Measurements from ENCODE around the gene FBXW11.

FBXW11 gene

DNA sequence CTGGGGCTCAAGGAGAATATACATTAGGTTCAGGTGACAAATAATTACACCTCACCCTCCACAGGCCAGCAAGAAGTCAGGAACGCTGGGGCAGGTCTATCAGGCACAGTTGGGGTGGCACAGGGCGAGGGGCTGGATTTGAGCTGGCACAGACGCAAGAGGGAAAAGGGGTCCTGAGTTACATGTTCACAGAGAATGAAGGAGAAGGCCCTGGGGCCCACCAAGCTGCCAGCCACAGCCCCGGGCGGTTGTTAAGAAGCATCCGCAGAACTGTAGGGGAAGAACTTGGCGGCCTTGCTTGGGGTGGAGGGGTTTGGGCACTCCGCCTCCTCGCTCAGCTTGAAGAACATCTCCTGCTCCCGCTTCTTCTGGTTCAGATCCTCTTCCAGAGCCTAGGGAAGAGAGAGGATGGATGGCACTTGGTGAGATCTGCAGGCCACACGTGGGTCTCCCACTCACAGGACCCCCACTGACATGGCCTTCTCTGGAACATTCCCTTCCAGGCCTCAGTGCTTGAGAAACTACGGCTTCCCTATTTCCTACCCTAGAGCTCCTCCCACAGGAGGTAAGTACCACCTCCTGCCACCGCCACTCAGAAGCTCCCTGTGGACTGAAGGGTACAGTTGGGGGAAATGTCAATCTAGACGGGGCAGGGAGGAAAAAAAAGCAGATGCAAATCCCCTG lies 38.3 kb upstream of the FBXW11 start:
- TF ChIP-seq, protein P1, sequence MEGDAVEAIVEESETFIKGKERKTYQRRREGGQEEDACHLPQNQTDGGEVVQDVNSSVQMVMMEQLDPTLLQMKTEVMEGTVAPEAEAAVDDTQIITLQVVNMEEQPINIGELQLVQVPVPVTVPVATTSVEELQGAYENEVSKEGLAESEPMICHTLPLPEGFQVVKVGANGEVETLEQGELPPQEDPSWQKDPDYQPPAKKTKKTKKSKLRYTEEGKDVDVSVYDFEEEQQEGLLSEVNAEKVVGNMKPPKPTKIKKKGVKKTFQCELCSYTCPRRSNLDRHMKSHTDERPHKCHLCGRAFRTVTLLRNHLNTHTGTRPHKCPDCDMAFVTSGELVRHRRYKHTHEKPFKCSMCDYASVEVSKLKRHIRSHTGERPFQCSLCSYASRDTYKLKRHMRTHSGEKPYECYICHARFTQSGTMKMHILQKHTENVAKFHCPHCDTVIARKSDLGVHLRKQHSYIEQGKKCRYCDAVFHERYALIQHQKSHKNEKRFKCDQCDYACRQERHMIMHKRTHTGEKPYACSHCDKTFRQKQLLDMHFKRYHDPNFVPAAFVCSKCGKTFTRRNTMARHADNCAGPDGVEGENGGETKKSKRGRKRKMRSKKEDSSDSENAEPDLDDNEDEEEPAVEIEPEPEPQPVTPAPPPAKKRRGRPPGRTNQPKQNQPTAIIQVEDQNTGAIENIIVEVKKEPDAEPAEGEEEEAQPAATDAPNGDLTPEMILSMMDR (IDR thresholded peaks at IDR 0.05; ENCODE audit: low read depth, low read length, missing control alignments), result no peak
- no peak for DNase-seq (ENCODE audit: low read depth)
- in situ Hi-C loops (cut with HindIII; ENCODE audit: low sequenced_read_pairs), result no loop called here
- no peak overlapping the region for H3K4me3 ChIP-seq (ENCODE audit: low read depth, low read length)

DNA sequence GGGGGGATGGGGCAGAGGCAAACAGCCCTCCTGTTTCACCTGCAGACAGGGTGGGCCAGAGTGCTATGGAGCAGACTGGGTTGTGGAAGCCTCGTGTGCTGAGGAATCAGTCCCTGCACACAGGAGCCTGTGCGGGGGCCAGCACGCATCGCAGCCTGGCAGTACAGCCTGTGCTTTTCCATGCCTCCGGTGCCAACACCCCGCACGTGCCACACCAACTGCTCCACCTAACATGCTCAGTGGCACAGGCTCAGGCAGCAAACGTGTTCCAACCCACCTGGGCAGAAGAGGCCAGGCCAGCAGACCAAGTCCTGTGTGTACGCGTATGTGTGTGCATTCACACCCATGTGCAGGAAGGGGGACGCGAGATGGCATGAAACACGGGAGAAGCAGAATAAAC lies 37.4 kb upstream of the FBXW11 start:
- TF ChIP-seq, protein P1 (IDR thresholded peaks at IDR 0.05; ENCODE audit: low read depth, low read length, missing control alignments), result no peak
- in situ Hi-C loops (cut with HindIII; ENCODE audit: low sequenced_read_pairs), result no loop called here
- H3K4me3 ChIP-seq (ENCODE audit: low read depth, low read length), result no peak overlapping the region
- no peak for DNase-seq (ENCODE audit: low read depth)

DNA sequence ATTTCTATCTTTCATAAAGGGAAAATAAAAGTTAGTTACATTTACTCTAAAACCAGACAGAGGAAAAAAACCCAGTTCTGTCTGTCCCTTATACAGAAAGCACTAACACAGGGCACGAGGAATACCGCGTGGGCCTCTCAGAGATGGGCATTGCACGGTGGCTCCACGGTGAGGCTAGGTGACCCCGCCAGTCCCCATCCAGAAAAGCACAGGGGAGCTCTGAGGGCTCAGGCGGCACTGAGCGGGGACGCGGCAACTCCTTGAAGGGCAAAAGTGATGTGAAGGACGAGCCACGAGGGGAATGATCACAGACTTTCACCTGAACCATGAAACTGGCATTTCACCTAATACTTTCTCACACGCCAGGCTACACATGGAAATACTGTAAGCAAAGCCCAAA lies 35.7 kb upstream of the FBXW11 start:
- no peak for DNase-seq (ENCODE audit: low read depth)
- TF ChIP-seq, protein P1 (IDR thresholded peaks at IDR 0.05; ENCODE audit: low read depth, low read length, missing control alignments), result no peak
- H3K4me3 ChIP-seq (ENCODE audit: low read depth, low read length), result no peak overlapping the region
- in situ Hi-C loops (cut with HindIII; ENCODE audit: low sequenced_read_pairs), result no loop called here

DNA sequence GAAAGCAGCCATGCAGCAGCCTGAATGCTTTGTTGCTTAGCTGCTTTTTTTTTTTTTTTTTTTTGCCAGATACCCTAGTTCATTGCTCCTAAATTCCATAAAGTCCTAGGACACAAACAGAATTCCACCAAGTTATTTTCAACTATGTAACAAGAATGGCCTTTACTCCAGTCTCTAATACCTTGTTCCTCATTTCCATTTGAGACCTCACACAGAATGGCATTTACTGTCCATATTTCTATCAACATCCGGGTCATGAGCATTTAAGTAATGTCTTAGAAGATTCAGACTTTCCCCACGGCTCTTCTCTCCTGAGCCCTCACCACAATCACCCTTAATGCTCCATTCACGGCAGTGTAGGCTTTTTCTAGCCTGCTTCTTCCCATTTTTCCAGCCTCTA lies 31.7 kb upstream of the FBXW11 start:
- in situ Hi-C loops (cut with HindIII; ENCODE audit: low sequenced_read_pairs), result loop anchor here (5.0 kb wide), 1 partner anchor 101 kb away; no protein-coding TSS in a partner anchor

DNA sequence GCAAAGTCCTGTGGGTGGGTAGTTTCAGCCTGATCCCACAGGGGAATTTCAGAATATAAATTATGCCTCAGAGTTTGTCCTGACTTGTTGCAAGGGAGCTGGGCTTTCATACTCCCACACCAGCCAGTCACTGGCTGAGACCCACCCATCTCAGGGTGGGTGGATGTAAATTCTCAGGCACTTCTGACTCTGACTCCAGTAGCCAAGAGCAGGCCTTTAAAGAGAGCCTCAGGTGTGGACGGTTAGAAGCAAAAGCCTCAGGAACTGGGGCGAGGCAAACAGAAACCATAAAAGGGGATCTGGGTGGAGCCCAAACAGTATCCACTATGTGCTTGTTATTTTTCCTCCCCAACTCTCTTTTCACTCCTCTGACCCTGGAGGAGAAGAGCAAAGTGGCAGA lies 28.6 kb upstream of the FBXW11 start:
- DNase-seq (ENCODE audit: low read depth), result no peak
- no peak overlapping the region for H3K4me3 ChIP-seq (ENCODE audit: low read depth, low read length)
- in situ Hi-C loops (cut with HindIII; ENCODE audit: low sequenced_read_pairs), result loop anchor here (5.0 kb wide), 1 partner anchor 98 kb away; no protein-coding TSS in a partner anchor
- TF ChIP-seq, protein P1 (IDR thresholded peaks at IDR 0.05; ENCODE audit: low read depth, low read length, missing control alignments), result no peak

More for the DNA sequence above, 31.7 kb upstream of the FBXW11 start:
- TF ChIP-seq, protein P1 (IDR thresholded peaks at IDR 0.05; ENCODE audit: low read depth, low read length, missing control alignments), result no peak
- no peak for DNase-seq (ENCODE audit: low read depth)
- no peak overlapping the region for H3K4me3 ChIP-seq (ENCODE audit: low read depth, low read length)

DNA sequence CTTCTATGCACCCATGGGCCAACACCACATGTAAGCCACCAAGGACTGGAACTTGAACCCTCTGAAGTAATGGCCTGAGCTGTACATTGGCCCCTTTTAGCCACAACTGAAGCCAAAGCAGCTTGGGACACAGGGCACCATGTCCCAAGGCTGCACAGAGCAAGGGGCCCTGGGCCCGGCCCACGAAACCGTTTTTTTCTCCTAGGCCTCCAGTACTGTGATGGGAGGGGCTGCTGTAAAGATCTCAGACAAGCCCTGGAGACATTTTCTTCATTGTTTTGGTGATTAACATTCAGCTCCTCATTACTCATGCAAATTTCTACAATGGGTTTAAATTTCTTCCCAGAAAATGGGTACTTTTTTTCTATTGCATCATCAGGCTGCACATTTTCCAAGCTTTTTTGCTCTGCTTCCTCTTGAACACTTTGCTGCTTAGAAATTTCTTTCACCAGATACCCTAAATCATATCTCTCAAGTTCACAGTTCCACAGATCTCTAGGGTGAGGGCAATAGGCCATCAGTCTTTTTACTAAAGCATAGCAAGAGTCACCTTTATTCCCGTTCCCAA lies 25.5 kb upstream of the FBXW11 start:
- no peak for DNase-seq (ENCODE audit: low read depth)
- TF ChIP-seq, protein P1 (IDR thresholded peaks at IDR 0.05; ENCODE audit: low read depth, low read length, missing control alignments), result no peak
- in situ Hi-C loops (cut with HindIII; ENCODE audit: low sequenced_read_pairs), result no loop called here
- H3K4me3 ChIP-seq (ENCODE audit: low read depth, low read length), result no peak overlapping the region
